Measurements from ENCODE around the gene ZDHHC13. TPM values are rescaled to one million over a fixed set of nuclear protein-coding genes. Genes with fewer than 3 reads are reported as not detected.

The ZDHHC13 gene
- total and polyA plus RNA-seq, 4 donors = 1.2 to 8.2 (median 2.7) TPM

DNA sequence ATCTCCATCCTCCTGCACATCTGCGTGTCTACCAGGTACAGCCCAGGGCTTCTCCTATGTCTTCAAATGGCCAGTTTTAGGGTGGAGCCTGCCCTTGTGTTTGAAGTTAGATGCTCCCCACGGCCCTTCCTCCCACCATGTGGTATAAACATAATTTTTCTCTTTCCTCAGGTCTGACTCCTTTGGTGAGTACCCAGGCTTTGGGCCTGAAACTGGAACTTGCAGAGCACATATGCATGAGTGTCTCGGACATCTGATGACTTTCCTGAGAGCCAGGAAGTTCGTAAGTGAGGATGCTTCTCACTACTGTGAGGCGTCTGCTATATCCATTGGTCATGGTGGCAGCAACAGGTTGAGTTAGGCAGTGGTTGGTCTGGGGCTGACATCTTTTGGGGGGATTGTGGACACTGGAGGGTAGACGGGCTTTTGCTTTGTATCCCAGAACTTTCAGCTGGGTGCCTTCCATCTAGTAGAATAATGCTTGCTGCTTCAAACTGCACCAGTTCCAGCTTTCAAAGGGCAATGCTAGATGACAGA is 68.6 kb downstream of the ZDHHC13 start (continued):
- no peak for TF ChIP-seq HNF4G (IDR thresholded peaks at IDR 0.05)

DNA sequence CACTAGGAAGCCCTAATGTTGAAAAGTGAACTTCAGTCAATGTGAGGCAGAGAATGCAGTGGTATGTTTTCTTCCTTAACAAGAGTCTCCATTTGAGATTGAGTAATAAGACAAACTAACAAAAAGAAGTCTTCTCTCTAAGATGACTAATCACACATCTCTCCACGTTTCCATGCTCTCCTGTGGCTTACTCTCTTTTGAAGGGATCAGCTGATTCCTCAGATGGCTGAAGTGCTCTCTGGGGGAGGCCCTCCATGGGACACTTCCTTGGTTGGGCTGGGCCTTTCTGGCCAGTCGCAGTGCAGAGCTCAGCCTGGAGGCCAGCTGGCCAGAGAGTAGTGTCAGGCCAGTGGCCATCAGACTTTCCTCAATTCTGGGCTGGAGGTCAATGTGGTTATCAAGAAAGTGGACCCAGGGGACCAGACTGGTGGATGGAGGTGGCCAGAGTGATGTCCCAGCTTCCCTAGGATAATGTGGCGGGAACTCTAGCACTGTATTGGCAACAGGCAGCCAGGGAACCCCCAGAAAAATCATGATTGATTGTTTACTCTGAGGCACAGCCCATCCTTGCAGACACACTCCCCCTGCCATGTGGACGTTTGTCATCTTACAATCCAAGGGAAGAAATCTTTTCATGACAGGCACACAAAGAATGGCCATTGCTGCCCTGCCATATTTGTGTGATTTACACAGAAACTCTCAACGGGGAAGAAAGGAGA is 70.3 kb downstream of the ZDHHC13 start:
- WGBS = 81% methylated on average over 5 of the region's 5 CpGs
- DNase-seq (ENCODE audit: low spot score) = no peak
- Histone ChIP-seq H3K36me3 (ENCODE audit: control insufficient read depth in 4 of 4, insufficient read depth in 3 of 4, low read depth in 1 of 4, low read length in 3 of 4) (no peaks in the 10 kb centered on the region), H3K4me3 (ENCODE audit: low read depth in 1 of 3, low read length in 3 of 3) (no peak overlapping the region), H3K27ac (ENCODE audit: low read depth in 1 of 2, low read length in 2 of 2) (no peak overlapping the region), H3K9ac (ENCODE audit: low read depth in 1 of 2, low read length in 2 of 2) (no peak overlapping the region), H3K4me1 (ENCODE audit: control insufficient read depth in 4 of 4, insufficient read depth in 4 of 4, low read length in 3 of 4) (peaks cover 0 to 8% (median 2%) of the 10 kb centered on the region in 4 donors), H3K27me3 (ENCODE audit: control insufficient read depth in 4 of 4, insufficient read depth in 4 of 4, low read length in 3 of 4) (no peaks in the 10 kb centered on the region), H3K9me3 (ENCODE audit: control insufficient read depth in 4 of 4, low read length in 3 of 4) (no peaks in the 10 kb centered on the region)
- TF ChIP-seq JUND (IDR thresholded peaks at IDR 0.05) (no peak), GABPA (IDR thresholded peaks at IDR 0.05 in 1 of 2, conservative IDR thresholded peaks at IDR 0.05 in 1 of 2) (no peak), TAF1 (conservative IDR thresholded peaks at IDR 0.05) (no peak), RXRA (IDR thresholded peaks at IDR 0.05) (no peak), NR2F2 (IDR thresholded peaks at IDR 0.05) (no peak), RAD21 (IDR thresholded peaks at IDR 0.05) (no peak), FOXA1 (IDR thresholded peaks at IDR 0.05) (no peak), ZBTB33 (IDR thresholded peaks at IDR 0.05) (no peak), HNF4G (IDR thresholded peaks at IDR 0.05) (no peak), REST (IDR thresholded peaks at IDR 0.05) (no peak), MAX (IDR thresholded peaks at IDR 0.05) (no peak), ATF3 (IDR thresholded peaks at IDR 0.05) (no peak), YY1 (IDR thresholded peaks at IDR 0.05) (no peak), HNF4A (conservative IDR thresholded peaks at IDR 0.05) (no peak), EGR1 (IDR thresholded peaks at IDR 0.05; ENCODE audit: low read depth in 2 of 2) (no peak), SP1 (IDR thresholded peaks at IDR 0.05) (no peak), CTCF (IDR thresholded peaks at IDR 0.05; ENCODE audit: low read depth, low read length, missing input control) (no peak)
